ENCODE results near the gene SCIN. TPM values are rescaled to one million over a fixed set of nuclear protein-coding genes. Genes with fewer than 3 reads are reported as not detected.

SCIN gene
- total and polyA plus RNA-seq, 2 experiments from 2014 or later: 0.32 to 0.64 TPM

DNA sequence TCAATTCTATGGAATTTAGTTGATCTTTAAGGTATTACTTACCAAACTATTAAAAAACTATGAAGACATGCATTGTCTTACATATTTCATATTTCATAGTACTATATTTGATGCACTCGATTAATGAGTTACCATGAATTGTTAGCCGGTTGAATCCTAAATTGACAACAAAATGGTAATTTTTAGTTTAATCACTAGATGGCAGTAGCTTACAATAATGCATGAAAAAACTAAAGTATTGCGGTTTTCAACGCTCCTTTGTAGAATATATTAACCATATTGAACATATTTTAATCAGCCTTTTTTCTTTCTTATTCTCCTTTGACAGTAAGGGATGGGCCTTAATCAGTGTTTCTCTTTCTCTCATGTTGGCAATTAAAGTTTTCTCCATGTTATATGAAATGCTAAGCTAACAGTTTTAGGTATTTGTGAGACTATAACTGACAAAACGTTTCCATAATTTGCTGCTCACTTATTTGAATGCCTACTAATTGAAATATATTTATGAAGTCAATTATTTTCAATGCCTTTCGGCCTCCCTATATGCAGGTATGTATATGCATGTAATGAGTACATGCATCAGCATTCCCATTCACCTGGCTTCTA lies 68.4 kb downstream of the SCIN start:
- peak; percentile 60 for DNase-seq

DNA sequence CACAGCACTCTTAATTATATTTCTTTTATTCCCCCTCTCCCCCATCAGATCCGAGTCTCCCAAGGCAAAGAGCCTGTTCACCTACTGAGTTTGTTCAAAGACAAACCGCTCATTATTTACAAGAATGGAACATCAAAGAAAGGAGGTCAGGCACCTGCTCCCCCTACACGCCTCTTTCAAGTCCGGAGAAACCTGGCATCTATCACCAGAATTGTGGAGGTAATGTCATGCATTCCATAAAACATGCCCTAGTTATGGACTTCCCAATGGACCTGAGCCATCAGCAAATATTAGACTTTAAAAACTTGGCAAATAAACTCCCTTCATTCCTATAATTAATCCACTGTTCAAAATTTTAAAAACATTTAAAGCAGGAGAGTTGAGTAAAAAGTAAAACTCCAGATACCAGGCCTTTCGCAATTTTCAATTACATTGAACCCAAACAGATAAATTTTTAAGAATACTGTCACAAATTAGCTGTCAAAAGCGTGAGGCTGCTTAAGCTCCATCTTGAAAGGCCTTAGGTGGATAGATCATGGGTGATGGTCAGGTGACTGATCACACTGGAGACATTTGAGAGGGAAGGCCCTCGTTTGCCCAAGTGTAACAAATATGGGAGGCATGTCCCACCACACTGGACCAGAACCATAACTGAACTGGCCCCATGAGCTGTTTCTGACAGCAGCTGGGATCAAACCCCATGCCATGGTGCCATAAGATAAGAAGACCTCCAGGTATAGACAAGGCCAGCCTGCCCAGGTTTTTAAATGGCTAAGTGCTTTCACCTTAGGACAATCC lies 70.0 kb downstream of the SCIN start:
- 89 to 92% methylated on average over 7 of the region's 7 CpGs for WGBS, 2 experiments (ENCODE audit: low coverage in 1 of 2, low lambda C conversion rate in 2 of 2, missing lambda C conversion rate in 2 of 2)
- Histone ChIP-seq H2AFZ (no peak overlapping the region), H3K4me1 (ENCODE audit: insufficient read depth) (peaks cover 11% of the 10 kb centered on the region), H3K36me3 (ENCODE audit: low read depth) (no peaks in the 10 kb centered on the region), H3K27me3 (replicated peaks; ENCODE audit: insufficient read depth) (no peaks in the 10 kb centered on the region), H3K9ac (no peak overlapping the region), H3K4me2 (ENCODE audit: unreplicated experiment) (no peak overlapping the region), H3K9me2 (ENCODE audit: insufficient read depth) (no peaks in the 10 kb centered on the region), H3K4me3 (no peak overlapping the region), H4K20me1 (ENCODE audit: insufficient read depth) (no peaks in the 10 kb centered on the region), H3F3A (ENCODE audit: insufficient read depth) (peaks cover 8% of the 10 kb centered on the region), H3K79me2 (ENCODE audit: insufficient read depth) (no peaks in the 10 kb centered on the region), H3K9me3 (ENCODE audit: low read depth) (no peaks in the 10 kb centered on the region), H3K27ac (no peak overlapping the region)
- no peak for DNase-seq
- in situ Hi-C loops (cut with MboI): loop anchor here (10.0 kb wide), 1 partner anchor 624 kb away; no protein-coding TSS in a partner anchor
- no peak for TF ChIP-seq EZH2phosphoT487 (IDR thresholded peaks at IDR 0.05; ENCODE audit: insufficient read depth, low read depth)
- no peak for TF ChIP-seq EZH2 (IDR thresholded peaks at IDR 0.05; ENCODE audit: insufficient read depth, poor library complexity, severe bottlenecking)

More for the DNA sequence above, 68.4 kb downstream of the SCIN start:
- Histone ChIP-seq H3K36me3 (ENCODE audit: low read depth) (no peaks in the 10 kb centered on the region), H3K9me3 (ENCODE audit: low read depth) (no peaks in the 10 kb centered on the region), H2AFZ (no peak overlapping the region), H4K20me1 (ENCODE audit: insufficient read depth) (no peaks in the 10 kb centered on the region), H3F3A (ENCODE audit: insufficient read depth) (peaks cover 8% of the 10 kb centered on the region), H3K9ac (no peak overlapping the region), H3K27ac (no peak overlapping the region), H3K4me1 (ENCODE audit: insufficient read depth) (peaks cover 11% of the 10 kb centered on the region), H3K4me3 (no peak overlapping the region), H3K79me2 (ENCODE audit: insufficient read depth) (no peaks in the 10 kb centered on the region), H3K4me2 (ENCODE audit: unreplicated experiment) (no peak overlapping the region), H3K27me3 (replicated peaks; ENCODE audit: insufficient read depth) (no peaks in the 10 kb centered on the region), H3K9me2 (ENCODE audit: insufficient read depth) (no peaks in the 10 kb centered on the region)
- in situ Hi-C loops (cut with MboI): no loop called here
- 3% methylated on average over 6 of the region's 6 CpGs for WGBS, 2 experiments (ENCODE audit: low coverage in 1 of 2, low lambda C conversion rate in 2 of 2, missing lambda C conversion rate in 2 of 2)
- no peak for TF ChIP-seq EZH2phosphoT487 (IDR thresholded peaks at IDR 0.05; ENCODE audit: insufficient read depth, low read depth)
- TF ChIP-seq EZH2 (IDR thresholded peaks at IDR 0.05; ENCODE audit: insufficient read depth, poor library complexity, severe bottlenecking): no peak

DNA sequence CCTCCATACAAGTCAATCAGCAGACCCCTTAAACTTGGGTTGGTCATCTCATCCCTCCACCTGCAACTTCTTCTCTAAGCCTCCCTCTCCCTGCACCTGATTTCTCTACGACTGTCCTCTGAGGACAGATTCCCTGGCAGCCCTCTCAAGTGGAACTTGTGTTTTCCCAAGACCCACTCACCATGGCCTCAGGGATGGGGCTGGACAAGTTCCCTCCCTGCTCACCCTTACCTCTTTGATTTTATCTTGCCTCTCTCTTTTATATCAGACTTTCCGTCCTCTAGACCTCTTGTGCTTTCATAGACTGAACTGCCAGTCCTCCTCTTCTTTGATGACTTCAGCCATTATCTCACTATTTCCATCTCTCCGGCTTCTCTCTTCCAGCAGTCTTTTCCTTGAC lies 70.7 kb downstream of the SCIN start:
- in situ Hi-C loops (cut with MboI): loop anchor here (10.0 kb wide), 1 partner anchor 624 kb away; no protein-coding TSS in a partner anchor
- H3K27ac ChIP-seq: no peak overlapping the region
- 55 to 93% methylated on average over 2 to 3 of the region's 3 CpGs for WGBS, 2 experiments (ENCODE audit: low coverage in 1 of 2, low lambda C conversion rate in 2 of 2, missing lambda C conversion rate in 2 of 2)

GRCh38 chr7:12642508-12642907 lies 72.0 kb downstream of the SCIN start:
- peak overlapping the region; percentile 42 for H2AFZ ChIP-seq
- H3K4me3 ChIP-seq: no peak overlapping the region
- H3K27me3 ChIP-seq (replicated peaks; ENCODE audit: insufficient read depth): no peaks in the 10 kb centered on the region
- H3K9me3 ChIP-seq (ENCODE audit: low read depth): no peaks in the 10 kb centered on the region
- TF ChIP-seq EZH2 (IDR thresholded peaks at IDR 0.05; ENCODE audit: insufficient read depth, poor library complexity, severe bottlenecking) (no peak), EZH2phosphoT487 (IDR thresholded peaks at IDR 0.05; ENCODE audit: insufficient read depth, low read depth) (no peak)
- H3F3A ChIP-seq (ENCODE audit: insufficient read depth): peaks cover 12% of the 10 kb centered on the region
- H3K4me1 ChIP-seq (ENCODE audit: insufficient read depth): peaks cover 17% of the 10 kb centered on the region
- no peaks in the 10 kb centered on the region for H3K79me2 ChIP-seq (ENCODE audit: insufficient read depth)
- no peak overlapping the region for H3K27ac ChIP-seq
- no peak overlapping the region for H3K4me2 ChIP-seq (ENCODE audit: unreplicated experiment)
- no peaks in the 10 kb centered on the region for H3K36me3 ChIP-seq (ENCODE audit: low read depth)
- H3K9ac ChIP-seq: no peak overlapping the region
- no peaks in the 10 kb centered on the region for H3K9me2 ChIP-seq (ENCODE audit: insufficient read depth)
- H4K20me1 ChIP-seq (ENCODE audit: insufficient read depth): no peaks in the 10 kb centered on the region
- WGBS, 2 experiments (ENCODE audit: low coverage in 1 of 2, low lambda C conversion rate in 2 of 2, missing lambda C conversion rate in 2 of 2): 43 to 46% methylated on average over 5 of the region's 5 CpGs
- no peak for DNase-seq
- in situ Hi-C loops (cut with MboI): loop anchor here (10.0 kb wide), 1 partner anchor 622 kb away; no protein-coding TSS in a partner anchor

More for the DNA sequence above, 70.7 kb downstream of the SCIN start:
- peaks cover 12% of the 10 kb centered on the region for H3F3A ChIP-seq (ENCODE audit: insufficient read depth)
- H3K9me2 ChIP-seq (ENCODE audit: insufficient read depth): no peaks in the 10 kb centered on the region
- no peak overlapping the region for H3K9ac ChIP-seq
- no peaks in the 10 kb centered on the region for H4K20me1 ChIP-seq (ENCODE audit: insufficient read depth)
- peaks cover 13% of the 10 kb centered on the region for H3K4me1 ChIP-seq (ENCODE audit: insufficient read depth)
- no peaks in the 10 kb centered on the region for H3K27me3 ChIP-seq (replicated peaks; ENCODE audit: insufficient read depth)
- H3K4me3 ChIP-seq: no peak overlapping the region
- no peak overlapping the region for H3K4me2 ChIP-seq (ENCODE audit: unreplicated experiment)
- no peak for DNase-seq
- no peak overlapping the region for H2AFZ ChIP-seq
- no peaks in the 10 kb centered on the region for H3K36me3 ChIP-seq (ENCODE audit: low read depth)
- TF ChIP-seq EZH2 (IDR thresholded peaks at IDR 0.05; ENCODE audit: insufficient read depth, poor library complexity, severe bottlenecking) (no peak), EZH2phosphoT487 (IDR thresholded peaks at IDR 0.05; ENCODE audit: insufficient read depth, low read depth) (no peak)
- H3K79me2 ChIP-seq (ENCODE audit: insufficient read depth): no peaks in the 10 kb centered on the region
- no peaks in the 10 kb centered on the region for H3K9me3 ChIP-seq (ENCODE audit: low read depth)
